ENCODE data around the gene TCF4. TPM values are rescaled to one million over a fixed set of nuclear protein-coding genes. Genes with fewer than 3 reads are reported as not detected.

Gene TCF4
- total RNA-seq, 4 donors from 2014 or later = 80.9 to 172 (median 94.0) TPM

- H3K27me3 ChIP-seq = no peaks in the 10 kb centered on the region
- H3K27ac ChIP-seq = no peak overlapping the region
- no peak for DNase-seq (ENCODE audit: low spot score in 2 of 2)
- no peak overlapping the region for H3K4me3 ChIP-seq
- WGBS = 89% methylated on average over 16 of the region's 16 CpGs
- no peaks in the 10 kb centered on the region for H3K9me3 ChIP-seq
- no peaks in the 10 kb centered on the region for H3K36me3 ChIP-seq
- H3K4me1 ChIP-seq = no peaks in the 10 kb centered on the region
- TF ChIP-seq POLR2AphosphoS5 (IDR thresholded peaks at IDR 0.05) (no peak), CTCF (IDR thresholded peaks at IDR 0.05) (no peak), EP300 (IDR thresholded peaks at IDR 0.05) (no peak), POLR2A (IDR thresholded peaks at IDR 0.05) (no peak)
Observed at GRCh38 chr18:55346961-55347740, 240.8 kb downstream of the TCF4 start.

GRCh38 chr18:55346387-55346786 lies 241.6 kb downstream of the TCF4 start:
- Histone ChIP-seq H3K27me3 (no peaks in the 10 kb centered on the region), H3K36me3 (no peaks in the 10 kb centered on the region), H3K4me1 (no peaks in the 10 kb centered on the region), H3K9me3 (no peaks in the 10 kb centered on the region), H3K4me3 (no peak overlapping the region), H3K27ac (no peak overlapping the region)
- TF ChIP-seq EP300 (IDR thresholded peaks at IDR 0.05) = no peak
- no peak for TF ChIP-seq POLR2AphosphoS5 (IDR thresholded peaks at IDR 0.05)
- no peak for DNase-seq (ENCODE audit: low spot score in 2 of 2)
- WGBS = 59% methylated on average over 3 of the region's 3 CpGs

GRCh38 chr18:55345103-55345950 lies 242.7 kb downstream of the TCF4 start:
- no peak overlapping the region for H3K4me3 ChIP-seq
- no peaks in the 10 kb centered on the region for H3K4me1 ChIP-seq
- no peak overlapping the region for H3K27ac ChIP-seq
- no peak for TF ChIP-seq EP300 (IDR thresholded peaks at IDR 0.05)
- no peak for TF ChIP-seq POLR2AphosphoS5 (IDR thresholded peaks at IDR 0.05)
- no peak for TF ChIP-seq CTCF (IDR thresholded peaks at IDR 0.05)
- TF ChIP-seq POLR2A (IDR thresholded peaks at IDR 0.05) = no peak
- H3K9me3 ChIP-seq = no peaks in the 10 kb centered on the region
- no peak for DNase-seq (ENCODE audit: low spot score in 2 of 2)
- no peaks in the 10 kb centered on the region for H3K27me3 ChIP-seq
- WGBS = 87% methylated on average over 7 of the region's 7 CpGs
- no peaks in the 10 kb centered on the region for H3K36me3 ChIP-seq

DNA sequence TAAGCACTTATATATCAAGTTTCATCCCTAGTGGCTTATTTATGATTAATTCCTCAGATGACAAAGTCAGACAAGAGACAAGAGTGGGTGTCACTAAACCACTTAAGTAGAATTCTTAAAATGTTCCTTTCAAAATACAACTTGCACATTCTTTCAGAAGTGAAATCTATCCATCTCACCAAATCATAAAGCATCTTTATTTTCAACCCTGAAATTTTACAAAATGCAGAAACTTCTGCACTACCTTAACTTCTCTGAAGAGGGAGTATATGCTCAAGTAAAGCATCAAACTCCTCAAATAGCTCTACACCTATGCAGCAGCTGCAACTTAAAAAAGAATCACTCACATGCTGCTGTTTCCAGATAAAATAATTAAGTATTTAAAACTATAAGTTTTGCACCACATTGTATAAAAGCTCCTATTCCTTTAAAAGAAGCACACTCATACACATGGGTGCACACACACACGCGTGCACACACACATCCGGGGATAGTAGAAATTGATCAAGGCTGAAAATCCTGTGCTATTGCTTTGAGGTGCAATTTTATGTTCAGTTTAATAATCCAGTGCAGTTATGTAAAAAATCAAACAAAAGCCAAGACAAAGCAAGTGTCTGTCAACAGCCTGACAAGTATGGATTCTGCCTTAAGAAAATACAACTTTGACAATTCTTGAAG lies 244.5 kb downstream of the TCF4 start:
- Histone ChIP-seq H3K4me3 (no peak overlapping the region), H3K27ac (no peak overlapping the region), H3K4me1 (peaks cover 9% of the 10 kb centered on the region), H3K36me3 (no peaks in the 10 kb centered on the region), H3K9me3 (no peaks in the 10 kb centered on the region), H3K27me3 (no peaks in the 10 kb centered on the region)
- DNase-seq (ENCODE audit: low spot score in 2 of 2) = no peak
- TF ChIP-seq CTCF (IDR thresholded peaks at IDR 0.05) (peak; percentile 20 to 54), POLR2A (IDR thresholded peaks at IDR 0.05) (no peak)
- WGBS = 84% methylated on average over 3 of the region's 3 CpGs

- no peak overlapping the region for H3K4me3 ChIP-seq
- H3K4me1 ChIP-seq = peaks cover 14% of the 10 kb centered on the region
- WGBS = 95% methylated on average over 2 of the region's 2 CpGs
- no peak overlapping the region for H3K27ac ChIP-seq
- no peak for TF ChIP-seq CTCF (IDR thresholded peaks at IDR 0.05)
- TF ChIP-seq POLR2A (IDR thresholded peaks at IDR 0.05) = no peak
- TF ChIP-seq POLR2AphosphoS5 (IDR thresholded peaks at IDR 0.05) = no peak
- TF ChIP-seq EP300 (IDR thresholded peaks at IDR 0.05) = no peak
- no peak for DNase-seq (ENCODE audit: low spot score in 2 of 2)
- no peaks in the 10 kb centered on the region for H3K27me3 ChIP-seq
- H3K9me3 ChIP-seq = no peaks in the 10 kb centered on the region
- no peaks in the 10 kb centered on the region for H3K36me3 ChIP-seq
Observed at GRCh38 chr18:55340998-55341397, 247.0 kb downstream of the TCF4 start.

Data from suprapubic skin (tissue), 4 donors.